LNCAP (cell line): Measurements from ENCODE around the gene ZNF511.

ENCODE experiments used
- CTCF ChIP-seq: fragments of 450-650 bp; IDR thresholded peaks from 2 replicates; pipeline ENCODE4 v1.5.1; 2017; ENCODE audit warnings: mild to moderate bottlenecking

ZNF511 gene

GRCh38 chr10:133281084-133281483 lies 27.6 kb upstream of the ZNF511 start:
- no peak for TF ChIP-seq CTCF

GRCh38 chr10:133281628-133282372 lies 26.9 kb upstream of the ZNF511 start:
- no peak for TF ChIP-seq CTCF

DNA sequence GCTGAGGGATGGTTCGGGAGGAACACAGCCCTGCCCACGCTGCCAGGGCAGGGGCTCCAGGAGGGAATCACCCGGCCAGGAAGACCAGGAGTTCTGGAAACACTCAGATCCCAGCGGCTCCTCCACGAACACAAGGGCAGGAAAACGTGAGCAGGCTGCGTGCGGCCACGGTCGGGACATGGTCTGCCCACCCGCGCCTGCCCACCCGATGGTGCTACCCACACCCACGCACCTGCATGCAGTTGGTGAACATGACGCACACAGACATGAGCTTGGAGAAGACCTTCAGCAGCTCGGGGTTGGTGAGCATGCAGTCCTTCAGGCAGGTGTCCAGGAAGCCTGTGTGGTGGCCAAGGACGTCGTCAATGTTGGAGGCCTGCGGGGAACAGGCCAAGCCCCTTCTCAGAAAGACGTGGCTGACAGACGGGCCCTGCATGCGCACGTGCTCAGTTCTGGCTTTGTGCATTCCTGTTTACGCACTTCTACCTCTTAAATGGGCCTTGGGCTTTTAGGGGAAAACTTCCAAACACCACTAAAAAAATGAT lies 25.8 kb upstream of the ZNF511 start:
- no peak for TF ChIP-seq CTCF

- no peak for TF ChIP-seq CTCF
Measured at GRCh38 chr10:133283931-133284330, 24.8 kb upstream of the ZNF511 start.

DNA sequence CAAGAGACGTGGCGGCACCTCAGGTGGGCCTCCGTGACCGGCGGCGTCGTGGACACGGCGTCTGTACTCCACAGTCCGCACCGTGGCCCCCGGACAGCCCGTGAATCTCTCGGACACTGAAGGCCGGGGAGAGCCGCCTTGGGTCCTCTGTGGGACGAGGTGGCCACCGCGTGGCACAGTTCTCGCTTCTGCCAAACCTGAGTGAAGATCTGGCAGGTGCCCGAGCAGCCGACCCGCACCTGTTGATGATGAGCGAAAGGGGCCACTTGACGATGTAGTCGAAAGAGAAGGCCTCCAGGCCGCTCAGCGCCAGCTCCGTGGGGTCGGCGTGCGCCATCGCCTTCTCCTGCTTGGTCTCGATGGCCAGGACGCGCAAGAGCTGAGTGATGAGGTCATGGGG lies 23.5 kb upstream of the ZNF511 start:
- no peak for TF ChIP-seq CTCF

DNA sequence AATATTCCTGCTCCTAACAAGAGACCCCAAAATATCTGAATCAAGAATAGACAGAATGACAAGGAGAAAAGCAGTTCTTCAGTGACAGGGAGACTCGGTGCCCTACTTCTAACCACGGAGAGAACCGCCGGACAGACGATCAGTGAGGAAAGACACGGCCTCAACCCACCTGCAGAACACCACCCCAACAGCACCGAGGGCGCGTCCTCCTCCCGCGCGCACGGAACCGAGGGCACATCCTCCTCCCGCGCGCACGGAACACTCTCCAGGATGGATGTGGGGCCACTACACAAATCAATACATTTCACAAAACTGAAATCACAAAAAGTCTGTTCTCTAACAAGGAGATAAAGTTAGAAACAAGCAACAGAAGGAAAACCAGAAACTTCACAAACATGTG lies 22.3 kb upstream of the ZNF511 start:
- no peak for TF ChIP-seq CTCF

GRCh38 chr10:133287832-133288500 lies 20.7 kb upstream of the ZNF511 start:
- TF ChIP-seq CTCF, result no peak
